KOPT-K1 (cell line): ENCODE data around the gene IFNAR1.
A peak's percentile ranks its signal among the peaks of the same experiment; 100 is the strongest.
"Not testable (repeated sequence)": the region's sequence is repeated elsewhere in the genome, so short reads cannot be mapped to it uniquely, and the experiment has no call there.

ENCODE experiments used
- H3K27ac ChIP-seq: fragments of 200-600 bp; sonication (generic); 2 replicates; pipeline ENCODE4 v1.5.1; 2016; ENCODE audit warnings: antibody characterized with exemption, mild to moderate bottlenecking, low read depth, low read length; ENCODE audit not compliant: poor library complexity, severe bottlenecking
- H3K36me3 ChIP-seq: fragments of 200-600 bp; sonication (generic); 2 replicates; pipeline ENCODE4 v1.5.1; 2017; ENCODE audit warnings: antibody characterized with exemption, mild to moderate bottlenecking, low read length, moderate library complexity; ENCODE audit not compliant: insufficient read depth
- H3K9me3 ChIP-seq: fragments of 200-600 bp; sonication (generic); 2 replicates; pipeline ENCODE4 v1.5.1; 2017; ENCODE audit warnings: antibody characterized with exemption, low read length, mild to moderate bottlenecking; ENCODE audit not compliant: insufficient read depth, poor library complexity, severe bottlenecking

Gene IFNAR1

DNA sequence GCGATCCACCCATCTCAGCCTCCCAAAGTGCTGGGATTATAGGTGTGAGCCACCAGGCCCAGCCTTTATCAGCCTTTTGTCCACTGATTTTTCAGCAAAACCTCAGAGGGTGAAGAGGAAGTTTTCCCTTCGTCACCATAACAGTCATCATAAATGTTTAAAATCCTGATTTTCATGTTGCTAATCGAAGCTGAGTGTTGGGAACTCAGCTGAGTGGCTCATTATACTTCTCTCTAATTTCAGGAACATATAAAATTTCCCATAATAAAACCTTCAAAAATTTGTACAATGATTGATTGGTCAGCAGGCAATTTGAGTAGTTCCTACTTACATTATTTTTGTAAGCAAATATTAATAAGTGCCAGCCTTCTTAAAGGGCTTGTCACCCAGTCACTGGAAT lies 46.6 kb downstream of the IFNAR1 start:
- Histone ChIP-seq H3K27ac (no peak overlapping the region), H3K36me3 (no peaks in the 10 kb centered on the region), H3K9me3 (peaks cover 29% of the 10 kb centered on the region)

GRCh38 chr21:33372582-33372981 lies 47.8 kb downstream of the IFNAR1 start:
- Histone ChIP-seq H3K9me3 (peaks cover 17% of the 10 kb centered on the region), H3K27ac (no peak overlapping the region), H3K36me3 (no peaks in the 10 kb centered on the region)

- Histone ChIP-seq H3K36me3 (no peaks in the 10 kb centered on the region), H3K27ac (no peak overlapping the region), H3K9me3 (peaks cover 8% of the 10 kb centered on the region)
Measured at GRCh38 chr21:33373451-33373850, 48.7 kb downstream of the IFNAR1 start.

DNA sequence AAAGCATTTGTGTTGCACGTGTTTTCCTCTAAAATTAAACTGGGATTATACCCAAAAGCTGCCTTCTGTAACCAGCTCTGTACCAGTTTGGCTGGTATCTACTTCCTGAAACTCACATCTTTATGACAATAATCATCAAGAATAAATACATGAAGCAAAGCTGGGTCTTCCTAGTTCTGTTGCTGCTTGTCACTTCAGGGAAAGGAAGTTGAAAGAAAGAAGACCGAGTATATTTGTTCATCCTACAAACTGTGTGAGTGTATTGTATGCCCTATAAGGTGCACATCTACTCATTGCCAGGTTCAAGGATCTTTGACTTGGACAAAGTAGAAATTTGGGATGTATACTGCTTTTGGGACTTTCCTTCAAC lies 49.3 kb downstream of the IFNAR1 start:
- Histone ChIP-seq H3K27ac (no peak overlapping the region), H3K36me3 (no peaks in the 10 kb centered on the region)

GRCh38 chr21:33374450-33375096 lies 49.8 kb downstream of the IFNAR1 start:
- Histone ChIP-seq H3K27ac (no peak overlapping the region), H3K36me3 (no peaks in the 10 kb centered on the region), H3K9me3 (peaks cover 5% of the 10 kb centered on the region)

More for the DNA sequence above, 49.3 kb downstream of the IFNAR1 start:
- H3K9me3 ChIP-seq, result peaks cover 5% of the 10 kb centered on the region

GRCh38 chr21:33375101-33375644 lies 50.4 kb downstream of the IFNAR1 start:
- no peaks in the 10 kb centered on the region for H3K36me3 ChIP-seq
- H3K27ac ChIP-seq, result no peak overlapping the region
- H3K9me3 ChIP-seq, result peaks cover 2% of the 10 kb centered on the region

DNA sequence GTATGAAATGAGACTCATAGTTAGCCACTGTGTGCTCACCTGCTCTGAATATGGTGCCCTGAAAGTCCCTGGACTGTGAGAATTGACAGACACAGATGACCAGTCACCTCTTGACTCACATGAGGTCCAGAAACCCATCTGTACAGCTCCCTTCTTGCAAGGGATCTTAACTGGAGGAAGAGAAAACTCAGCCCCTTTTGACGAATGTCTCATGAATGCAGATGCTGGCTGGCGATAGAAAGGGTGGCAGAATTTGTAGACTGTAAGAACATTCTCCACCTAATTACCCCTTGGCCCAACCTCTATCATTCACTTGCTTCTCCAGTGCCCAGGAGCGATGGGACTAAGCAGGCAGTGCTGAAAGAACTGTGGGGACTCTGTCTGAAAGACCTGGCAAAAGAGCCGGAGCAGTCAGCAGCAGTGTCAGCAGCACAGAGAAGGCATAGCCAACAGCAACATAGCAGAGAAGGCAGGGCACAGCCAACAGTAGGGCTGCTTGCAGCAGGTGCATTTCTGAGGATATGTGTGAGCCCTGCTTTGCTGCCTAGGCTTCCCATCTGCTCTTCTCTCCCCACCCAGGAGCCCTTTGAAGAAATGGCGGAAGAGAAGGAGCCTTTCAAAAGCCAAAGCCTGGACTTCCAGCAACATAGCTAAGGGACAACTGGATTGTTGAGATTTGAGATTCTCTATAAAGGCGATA lies 52.6 kb downstream of the IFNAR1 start:
- no peaks in the 10 kb centered on the region for H3K9me3 ChIP-seq
- H3K27ac ChIP-seq, result no peak overlapping the region
- no peaks in the 10 kb centered on the region for H3K36me3 ChIP-seq

DNA sequence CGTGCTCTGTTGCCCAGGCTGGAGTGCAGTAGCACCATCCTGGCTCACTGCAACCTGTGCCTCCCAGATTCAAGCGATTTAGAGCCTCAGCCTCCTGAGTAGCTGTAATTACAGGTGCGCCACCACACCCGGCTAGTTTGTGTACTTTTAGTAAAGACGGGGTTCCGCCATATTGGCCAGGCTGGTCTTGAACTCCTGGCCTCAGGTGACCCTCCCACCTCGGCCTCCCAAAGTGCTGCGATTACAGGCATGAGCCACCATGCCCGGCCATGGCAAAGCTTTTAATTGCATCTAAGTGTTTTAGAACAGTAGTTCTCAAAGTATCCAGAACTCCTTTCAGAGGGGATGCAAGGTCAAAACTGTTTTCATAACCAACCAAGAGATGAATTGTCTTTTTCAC lies 53.3 kb downstream of the IFNAR1 start:
- no peaks in the 10 kb centered on the region for H3K9me3 ChIP-seq
- no peaks in the 10 kb centered on the region for H3K36me3 ChIP-seq
- H3K27ac ChIP-seq, result no peak overlapping the region

GRCh38 chr21:33379934-33380333 lies 55.2 kb downstream of the IFNAR1 start:
- peak overlapping the region; percentile 2 for H3K27ac ChIP-seq
- not testable (repeated sequence) for H3K36me3 ChIP-seq, H3K9me3 ChIP-seq

DNA sequence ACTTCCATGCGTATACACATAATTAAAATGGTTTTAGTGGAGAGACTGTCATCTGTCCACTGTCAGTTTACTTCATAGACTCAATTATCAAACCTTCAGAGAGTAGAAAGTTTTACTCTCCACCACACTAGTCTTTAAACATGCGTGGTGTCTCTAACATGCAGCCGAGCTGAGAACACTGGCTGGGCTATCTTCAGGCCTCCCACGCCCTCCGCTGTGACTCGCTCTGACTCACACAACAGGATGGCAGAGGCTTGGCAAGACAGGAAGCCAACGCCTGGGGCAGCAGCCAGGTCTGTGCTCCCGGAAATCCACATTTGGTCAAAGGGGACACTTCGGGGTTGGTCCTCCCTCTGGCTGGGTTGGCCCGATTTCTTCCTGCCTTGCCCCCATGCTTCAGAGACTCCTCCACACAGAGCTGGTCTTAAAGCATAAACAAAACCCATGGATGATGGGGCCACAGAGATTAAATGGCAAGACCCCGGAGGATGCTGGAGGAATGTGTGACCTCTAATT lies 55.8 kb downstream of the IFNAR1 start:
- Histone ChIP-seq H3K36me3 (no peaks in the 10 kb centered on the region), H3K9me3 (no peaks in the 10 kb centered on the region), H3K27ac (peak overlapping the region; percentile 2)

GRCh38 chr21:33381381-33381780 lies 56.6 kb downstream of the IFNAR1 start:
- H3K36me3 ChIP-seq, H3K9me3 ChIP-seq, H3K27ac ChIP-seq: not testable (repeated sequence)

DNA sequence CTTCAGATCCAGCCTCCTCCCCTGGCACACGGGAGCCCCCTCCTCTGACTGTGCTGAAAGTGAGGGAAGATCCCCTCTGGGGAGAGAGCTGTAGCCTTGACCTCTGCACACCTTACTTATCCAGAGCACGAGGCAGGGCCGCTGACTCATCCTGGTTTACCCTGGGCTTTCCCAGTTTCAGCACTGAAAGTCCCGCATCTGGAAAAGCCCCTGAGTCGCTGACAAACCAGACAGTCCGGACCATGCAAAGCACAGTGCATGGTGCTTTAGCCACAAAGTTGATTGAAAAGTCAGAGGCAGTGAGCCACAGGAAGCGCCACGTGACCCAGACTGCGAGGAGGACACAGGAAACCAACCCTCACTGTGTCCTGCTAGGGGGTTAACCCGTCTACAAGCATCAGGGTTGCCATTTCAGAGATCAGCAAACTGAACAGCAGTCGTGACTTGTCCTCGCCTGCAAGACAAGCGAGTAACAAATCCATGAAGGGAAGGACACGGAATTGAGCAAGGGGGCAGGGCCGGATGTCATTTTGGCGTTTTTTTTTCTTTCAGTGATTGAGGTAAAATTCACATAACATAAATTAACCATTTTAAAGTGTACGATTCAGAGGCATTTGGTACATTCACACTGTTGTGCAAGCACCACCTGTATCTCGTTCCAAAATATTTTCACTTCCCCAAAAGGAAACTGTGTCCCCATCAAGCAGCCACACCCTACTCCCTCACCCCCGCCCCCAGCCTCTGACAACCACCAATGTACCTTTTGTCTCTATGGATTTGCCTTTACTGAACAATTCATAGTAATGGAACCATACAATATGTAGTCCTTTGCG lies 58.5 kb downstream of the IFNAR1 start:
- H3K36me3 ChIP-seq, result no peaks in the 10 kb centered on the region
- no peaks in the 10 kb centered on the region for H3K9me3 ChIP-seq
- H3K27ac ChIP-seq, result peak overlapping the region; percentile 0

GRCh38 chr21:33384841-33385331 lies 60.1 kb downstream of the IFNAR1 start:
- H3K36me3 ChIP-seq, result no peaks in the 10 kb centered on the region
- no peaks in the 10 kb centered on the region for H3K9me3 ChIP-seq
- no peak overlapping the region for H3K27ac ChIP-seq

GRCh38 chr21:33386222-33386784 lies 61.5 kb downstream of the IFNAR1 start:
- no peaks in the 10 kb centered on the region for H3K36me3 ChIP-seq
- H3K9me3 ChIP-seq, result no peaks in the 10 kb centered on the region
- no peak overlapping the region for H3K27ac ChIP-seq

DNA sequence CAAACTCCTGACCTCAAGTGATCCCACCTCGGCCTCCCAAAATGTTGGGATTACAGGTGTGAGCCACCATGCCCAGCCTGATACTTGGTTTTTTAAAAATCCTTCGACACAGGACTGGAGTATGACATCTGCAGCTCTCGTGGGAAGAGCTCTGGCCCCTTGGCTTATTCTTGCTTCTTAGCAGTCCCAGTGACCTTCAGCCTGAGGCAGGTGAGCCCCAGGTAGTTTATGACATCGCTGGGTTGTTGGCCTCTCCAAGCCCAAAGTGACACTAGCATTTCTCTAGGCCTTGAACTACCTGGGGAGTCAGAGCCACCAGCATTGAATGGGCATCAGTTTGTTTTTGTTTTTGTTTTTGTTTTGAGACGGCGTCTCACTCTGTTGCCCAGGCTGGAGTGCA lies 62.5 kb downstream of the IFNAR1 start:
- H3K36me3 ChIP-seq, result no peaks in the 10 kb centered on the region
- H3K27ac ChIP-seq, result no peak overlapping the region

More for the DNA sequence above, 62.5 kb downstream of the IFNAR1 start:
- H3K9me3 ChIP-seq, result no peaks in the 10 kb centered on the region
